ENCODE results near the gene NCBP3. TPM values are rescaled to one million over a fixed set of nuclear protein-coding genes. Genes with fewer than 3 reads are reported as not detected.

The NCBP3 gene
- total and polyA plus RNA-seq, 2 of the 8 experiments (the other 6 are each of a cell fraction or from before 2014, with no cell fraction given) = 19.6 to 46.1 TPM

DNA sequence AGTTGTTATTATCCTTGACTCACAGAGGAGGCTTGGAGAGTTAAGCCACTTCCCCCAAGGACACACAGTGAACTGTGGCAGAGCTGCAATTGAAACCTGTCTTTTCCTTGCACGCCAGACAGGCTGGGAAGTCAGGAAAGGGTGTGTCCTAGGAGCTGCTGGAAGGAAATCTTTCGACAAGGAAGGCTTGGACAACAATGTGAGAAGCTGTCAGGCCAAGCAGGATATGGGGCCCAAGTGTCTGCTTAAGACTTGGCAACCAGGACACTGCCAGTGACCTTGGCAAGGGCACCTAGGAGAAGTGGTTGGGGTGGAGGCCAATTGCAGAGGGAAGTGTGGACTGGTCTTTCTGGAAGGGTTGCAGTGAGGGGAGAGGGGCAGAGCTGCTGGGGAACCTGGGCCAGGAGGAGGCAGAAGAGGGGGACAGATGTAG is 48.9 kb upstream of the NCBP3 start:
- H3K23ac ChIP-seq (ENCODE audit: insufficient read length) = no peak overlapping the region
- peaks cover 3 to 8% of the 10 kb centered on the region in 2 experiments for H4K20me1 ChIP-seq (replicated peaks in 1 of 2; ENCODE audit: control insufficient read depth in 1 of 2, insufficient read depth in 2 of 2, low read length in 2 of 2)
- H4K8ac ChIP-seq (ENCODE audit: extremely low read depth, insufficient read depth, low read length) = no peak overlapping the region
- H2BK20ac ChIP-seq (ENCODE audit: low read length) = 0 out of 2 replicates have a peak overlapping the region, but pooled peaks have one; percentile 61
- H2AFZ ChIP-seq (ENCODE audit: low read length) = no peak overlapping the region
- no peak overlapping the region for H3K14ac ChIP-seq (ENCODE audit: insufficient read length)
- ChIA-PET POLR2A (ENCODE audit: partially characterized antibody) (interaction anchor here (0.6 to 3.5 kb wide), 2 partner anchors 9 to 66 kb away, joined by 4 to 22 read pairs; no protein-coding TSS in a partner anchor), CTCF (ENCODE audit: partially characterized antibody) (interaction anchor here (1.3 to 3.8 kb wide), 7 partner anchors 9 to 112 kb away, joined by 4 to 17 read pairs (median 6); no protein-coding TSS in a partner anchor)
- H3K4me2 ChIP-seq (ENCODE audit: insufficient read depth in 1 of 2, low read depth in 2 of 2, low read length in 2 of 2) = no peak overlapping the region
- H3K9me3 ChIP-seq (ENCODE audit: insufficient read depth in 2 of 2, low read depth in 1 of 2, low read length in 1 of 2) = no peaks in the 10 kb centered on the region
- TF ChIP-seq RNF2 (IDR thresholded peaks at IDR 0.05; ENCODE audit: borderline replicate concordance, low read depth, low read length, missing control alignments, poor library complexity, severe bottlenecking) (no peak), EP300 (IDR thresholded peaks at IDR 0.05; ENCODE audit: borderline replicate concordance in 1 of 2, low read depth in 2 of 2, low read length in 2 of 2) (no peak), SP1 (IDR thresholded peaks at IDR 0.05; ENCODE audit: low read depth, low read length) (no peak), SP4 (IDR thresholded peaks at IDR 0.05; ENCODE audit: low read length) (no peak), CEBPB (IDR thresholded peaks at IDR 0.05; ENCODE audit: low read depth, low read length) (no peak), CBX8 (IDR thresholded peaks at IDR 0.05; ENCODE audit: borderline replicate concordance, low read depth, low read length) (no peak)
- WGBS, 2 experiments (ENCODE audit: extremely low coverage in 1 of 2, insufficient coverage in 1 of 2, insufficient read length in 1 of 2, insufficient replicate concordance in 2 of 2, low coverage in 1 of 2, low lambda C conversion rate in 2 of 2, missing lambda C conversion rate in 1 of 2) = 83% methylated on average over 2 of the region's 2 CpGs; no CpG with 5 or more reads in 1 of the 2 experiments
- H4K91ac ChIP-seq (replicated peaks; ENCODE audit: insufficient read length, low read length) = no peak overlapping the region
- H2BK15ac ChIP-seq (ENCODE audit: low read length) = 0 out of 2 replicates have a peak overlapping the region, but pooled peaks have one; percentile 61
- no peak for FAIRE-seq
- H2BK120ac ChIP-seq (replicated peaks; ENCODE audit: low read depth, low read length) = no peak overlapping the region
- H3K18ac ChIP-seq (ENCODE audit: extremely low read depth, low read length) = no peak overlapping the region; the same call in 1 of the 2 replicates
- H3K56ac ChIP-seq (replicated peaks; ENCODE audit: insufficient read length, low read depth, low read length) = no peak overlapping the region
- no peak overlapping the region for H3K27ac ChIP-seq (ENCODE audit: low read depth, low read length)
- H2BK5ac ChIP-seq (ENCODE audit: low read depth, low read length) = no peak overlapping the region
- H2AK5ac ChIP-seq (ENCODE audit: low read depth, low read length) = no peak overlapping the region
- no peak for DNase-seq (ENCODE audit: low read depth in 1 of 2, low spot score in 2 of 2)
- H3K36me3 ChIP-seq (ENCODE audit: control insufficient read depth in 2 of 4, insufficient read depth in 4 of 4, low read length in 3 of 4) = no peaks in the 10 kb centered on the region
- H3K9ac ChIP-seq (replicated peaks in 1 of 4; ENCODE audit: extremely low read depth in 1 of 4, low read depth in 3 of 4, low read length in 3 of 4) = no peak overlapping the region
- H4K5ac ChIP-seq (ENCODE audit: insufficient read length, low read depth, low read length) = no peak overlapping the region
- H3K23me2 ChIP-seq (ENCODE audit: low read depth, low read length) = peaks cover 15% of the 10 kb centered on the region; the same call in 1 of the 2 replicates
- H3K4me3 ChIP-seq (ENCODE audit: extremely low read depth in 1 of 4, insufficient read depth in 2 of 4, low read depth in 3 of 4, low read length in 4 of 4) = no peak overlapping the region
- H3K4ac ChIP-seq (replicated peaks; ENCODE audit: insufficient read length, low read depth, low read length) = no peak overlapping the region
- peaks cover 0 to 6% (median 1%) of the 10 kb centered on the region in 4 experiments; a peak in 3 of 7 replicates for H3K27me3 ChIP-seq (replicated peaks in 1 of 4; ENCODE audit: control insufficient read depth in 3 of 4, extremely low read depth in 1 of 4, insufficient read depth in 3 of 4, low read length in 3 of 4)
- no peaks in the 10 kb centered on the region for H3K79me2 ChIP-seq (ENCODE audit: control insufficient read depth in 1 of 2, insufficient read depth in 2 of 2, low read length in 2 of 2)
- H3K79me1 ChIP-seq (ENCODE audit: low read depth, low read length) = peaks cover 4% of the 10 kb centered on the region; the same call in 1 of the 2 replicates
- peak overlapping the region; percentile 80; the same call in 1 of the 2 replicates for H2BK12ac ChIP-seq (ENCODE audit: low read depth, low read length)
- H3K4me1 ChIP-seq (replicated peaks in 1 of 4; ENCODE audit: control insufficient read depth in 3 of 4, insufficient read depth in 4 of 4, low read length in 3 of 4) = peaks cover 6 to 22% (median 15%) of the 10 kb centered on the region in 4 experiments
